ENCODE results near the gene FOXP1. TPM values are rescaled to one million over a fixed set of nuclear protein-coding genes. Genes with fewer than 3 reads are reported as not detected.
A peak's percentile ranks its signal among the peaks of the same experiment; 100 is the strongest.

Gene FOXP1
- total and polyA plus RNA-seq, 9 of the 15 experiments (the other 6 are each of a cell fraction or from before 2014, with no cell fraction given): 7.7 to 34.5 (median 13.7) TPM

GRCh38 chr3:71163198-71163918, 420.2 kb downstream of the FOXP1 start (continued):
- TF ChIP-seq ARID1B (IDR thresholded peaks at IDR 0.05): no peak

- no peak overlapping the region for H2AFZ ChIP-seq (ENCODE audit: low read depth, low read length)
- no peak overlapping the region for H3K9ac ChIP-seq (ENCODE audit: insufficient read depth in 1 of 2, low read depth in 2 of 2, low read length in 2 of 2)
- no peaks in the 10 kb centered on the region for H4K20me1 ChIP-seq (replicated peaks; ENCODE audit: control insufficient read depth, insufficient read depth, low read length)
- H3K36me3 ChIP-seq (ENCODE audit: control insufficient read depth, insufficient read depth, low read length): no peaks in the 10 kb centered on the region
- H3K4me3 ChIP-seq: no peak overlapping the region
- no peak for ATAC-seq
- no peaks in the 10 kb centered on the region; a peak in 2 of 5 replicates for H3K4me1 ChIP-seq (replicated peaks in 1 of 2; ENCODE audit: control insufficient read depth in 2 of 2, insufficient read depth in 2 of 2, low read length in 2 of 2)
- BruUV-seq (replicated peaks): no TSS peak
- intact Hi-C loops (cut with micrococcal nuclease): no loop called here
- ChIA-PET POLR2A (interaction anchor here (1.2 kb wide), 1 partner anchor 9 kb away, joined by 4 read pairs; no protein-coding TSS in a partner anchor), CTCF (ENCODE audit: low intra/inter-chr PET ratio) (no interaction called here)
- no peaks in the 10 kb centered on the region for H3K27me3 ChIP-seq (ENCODE audit: control insufficient read depth in 2 of 2, insufficient read depth in 2 of 2, low read length in 2 of 2)
- H3K27ac ChIP-seq (ENCODE audit: extremely low read depth, low read depth, low read length): no peak overlapping the region
- no peak overlapping the region for H3K4me2 ChIP-seq (ENCODE audit: insufficient read depth, low read length)
- H3K79me2 ChIP-seq (ENCODE audit: control insufficient read depth, insufficient read depth, low read length): no peaks in the 10 kb centered on the region
- WGBS (ENCODE audit: insufficient coverage, low coverage, missing lambda C conversion rate): 20% methylated on average over 1 of the region's 1 CpG
- no peaks in the 10 kb centered on the region for H3K9me3 ChIP-seq (replicated peaks; ENCODE audit: control insufficient read depth, insufficient read depth, low read depth, low read length)
- no peak for DNase-seq (ENCODE audit: extremely low read depth in 1 of 4, low spot score in 3 of 4)
- in situ Hi-C loops (cut with MboI): no loop called here
- FAIRE-seq: no peak
- no peaks in the 10 kb centered on the region for H3K9me1 ChIP-seq (ENCODE audit: control insufficient read depth, insufficient read depth, low read length)
- TF ChIP-seq RAD21 (CRISPR knock-in tag; conservative IDR thresholded peaks at IDR 0.05 in 1 of 2, IDR thresholded peaks at IDR 0.05 in 1 of 2) (peak in 1 of 2 experiments; percentile 32; a peak in 2 of 4 replicates), ZNF561 (CRISPR knock-in tag; conservative IDR thresholded peaks at IDR 0.05) (no peak), ZNF146 (CRISPR knock-in tag; IDR thresholded peaks at IDR 0.05; ENCODE audit: unreplicated experiment) (no peak), U2AF1 (optimal IDR thresholded peaks at IDR 0.05; ENCODE audit: low read depth, low read length) (no peak), FOXK2 (conservative IDR thresholded peaks at IDR 0.05 in 1 of 2, IDR thresholded peaks at IDR 0.05 in 1 of 2; ENCODE audit: low read depth in 2 of 2) (no peak), REST (IDR thresholded peaks at IDR 0.05; ENCODE audit: borderline replicate concordance) (peak; percentile 27; the same call in 1 of the 2 replicates), REST (CRISPR knock-in tag; IDR thresholded peaks at IDR 0.05; ENCODE audit: low read depth) (no peak), PHF20 (IDR thresholded peaks at IDR 0.05; ENCODE audit: partially characterized antibody) (no peak), SP1 (CRISPR knock-in tag; IDR thresholded peaks at IDR 0.05) (no peak)
Observed at GRCh38 chr3:71162221-71162620, 421.3 kb downstream of the FOXP1 start.
